ENCODE results near the gene NIT1.

NIT1 gene

DNA sequence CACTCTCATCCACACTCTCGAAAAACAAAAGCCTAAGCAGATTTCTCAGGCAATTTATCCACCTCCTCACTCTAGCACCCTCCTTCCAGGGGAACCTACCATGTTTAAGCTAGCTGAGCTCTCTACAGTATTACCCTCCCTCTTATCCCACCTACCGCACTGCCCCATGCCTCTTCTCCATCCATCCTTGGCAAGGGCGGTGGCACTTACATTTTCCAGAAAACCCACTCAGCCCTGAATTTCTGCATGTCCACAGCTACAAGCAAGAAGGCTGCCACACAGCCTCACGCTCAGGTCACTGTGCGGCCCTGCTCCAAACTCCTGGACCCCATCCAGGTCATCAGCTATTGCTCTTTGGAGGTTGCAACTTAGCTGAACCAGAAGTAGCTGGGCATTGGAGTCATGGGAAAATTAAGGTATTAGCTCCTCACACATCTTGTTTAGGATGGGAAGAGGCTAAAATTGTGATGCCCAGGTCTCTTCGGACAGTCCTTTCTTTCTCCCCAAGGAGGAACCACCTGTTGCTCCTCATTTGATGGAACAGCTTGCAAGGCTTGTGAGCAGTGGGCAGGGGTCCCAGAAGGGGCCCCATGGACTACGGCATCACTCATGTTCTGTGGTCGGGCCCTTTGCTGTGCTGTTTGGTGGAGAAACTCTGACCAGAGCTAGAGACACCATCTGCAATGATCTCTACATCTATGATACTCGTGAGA is 18.7 kb upstream of the NIT1 start:
- TF ChIP-seq, protein P1, sequence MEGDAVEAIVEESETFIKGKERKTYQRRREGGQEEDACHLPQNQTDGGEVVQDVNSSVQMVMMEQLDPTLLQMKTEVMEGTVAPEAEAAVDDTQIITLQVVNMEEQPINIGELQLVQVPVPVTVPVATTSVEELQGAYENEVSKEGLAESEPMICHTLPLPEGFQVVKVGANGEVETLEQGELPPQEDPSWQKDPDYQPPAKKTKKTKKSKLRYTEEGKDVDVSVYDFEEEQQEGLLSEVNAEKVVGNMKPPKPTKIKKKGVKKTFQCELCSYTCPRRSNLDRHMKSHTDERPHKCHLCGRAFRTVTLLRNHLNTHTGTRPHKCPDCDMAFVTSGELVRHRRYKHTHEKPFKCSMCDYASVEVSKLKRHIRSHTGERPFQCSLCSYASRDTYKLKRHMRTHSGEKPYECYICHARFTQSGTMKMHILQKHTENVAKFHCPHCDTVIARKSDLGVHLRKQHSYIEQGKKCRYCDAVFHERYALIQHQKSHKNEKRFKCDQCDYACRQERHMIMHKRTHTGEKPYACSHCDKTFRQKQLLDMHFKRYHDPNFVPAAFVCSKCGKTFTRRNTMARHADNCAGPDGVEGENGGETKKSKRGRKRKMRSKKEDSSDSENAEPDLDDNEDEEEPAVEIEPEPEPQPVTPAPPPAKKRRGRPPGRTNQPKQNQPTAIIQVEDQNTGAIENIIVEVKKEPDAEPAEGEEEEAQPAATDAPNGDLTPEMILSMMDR (conservative IDR thresholded peaks at IDR 0.05; ENCODE audit: low read depth, low read length) = no peak
- Histone ChIP-seq H3K4me1 (ENCODE audit: low read depth, poor library complexity, severe bottlenecking) (peaks cover 16% of the 10 kb centered on the region), H3K36me3 (ENCODE audit: insufficient read depth) (peaks cover 4% of the 10 kb centered on the region; the same call in 1 of the 2 replicates), H3K4me2 (peak overlapping the region; percentile 97), H3K9ac (no peak overlapping the region; the same call in 1 of the 2 replicates), H2AFZ (ENCODE audit: low read depth) (peak overlapping the region; percentile 90; the same call in 1 of the 2 replicates), H4K20me1 (ENCODE audit: insufficient read depth) (peaks cover 4% of the 10 kb centered on the region; the same call in 1 of the 2 replicates), H3K79me2 (ENCODE audit: insufficient read depth, low read depth) (peaks cover 21% of the 10 kb centered on the region; the same call in 1 of the 2 replicates), H3K4me3 (IDR thresholded peaks at IDR 0.05; ENCODE audit: insufficient read depth, low read depth, low read length) (peak overlapping the region; percentile 99), H3K27me3 (ENCODE audit: insufficient read depth, low read depth) (no peaks in the 10 kb centered on the region), H3K27ac (no peak overlapping the region)

DNA sequence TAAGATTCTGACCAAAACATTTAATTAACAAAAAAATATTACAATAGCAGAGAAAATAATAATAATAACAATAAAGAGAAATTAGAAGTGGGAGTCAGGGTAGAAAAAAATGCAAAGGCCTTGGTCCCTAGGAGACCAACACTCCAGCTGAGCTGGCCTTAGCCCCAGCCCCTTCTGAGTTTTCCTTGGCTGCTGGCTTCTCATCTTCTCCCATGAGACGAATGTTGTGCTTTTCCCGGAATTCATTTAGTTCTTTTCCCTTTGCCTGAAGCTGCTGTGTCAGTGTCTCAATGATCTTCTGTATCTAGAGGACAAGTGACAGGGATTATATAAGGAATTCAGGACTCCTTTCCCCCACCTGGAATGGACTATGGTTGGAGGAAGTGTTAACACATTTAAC is 17.3 kb upstream of the NIT1 start:
- Histone ChIP-seq H3K4me1 (ENCODE audit: low read depth, poor library complexity, severe bottlenecking) (peaks cover 21% of the 10 kb centered on the region), H2AFZ (ENCODE audit: low read depth) (no peak overlapping the region), H3K4me3 (IDR thresholded peaks at IDR 0.05; ENCODE audit: insufficient read depth, low read depth, low read length) (no peak overlapping the region), H3K79me2 (ENCODE audit: insufficient read depth, low read depth) (peaks cover 34% of the 10 kb centered on the region), H3K27me3 (ENCODE audit: insufficient read depth, low read depth) (no peaks in the 10 kb centered on the region), H3K9ac (no peak overlapping the region), H3K4me2 (no peak overlapping the region), H3K27ac (no peak overlapping the region), H4K20me1 (ENCODE audit: insufficient read depth) (peaks cover 4% of the 10 kb centered on the region; the same call in 1 of the 2 replicates), H3K36me3 (ENCODE audit: insufficient read depth) (peaks cover 4% of the 10 kb centered on the region; the same call in 1 of the 2 replicates)
- TF ChIP-seq, protein P1 (conservative IDR thresholded peaks at IDR 0.05; ENCODE audit: low read depth, low read length) = no peak

DNA sequence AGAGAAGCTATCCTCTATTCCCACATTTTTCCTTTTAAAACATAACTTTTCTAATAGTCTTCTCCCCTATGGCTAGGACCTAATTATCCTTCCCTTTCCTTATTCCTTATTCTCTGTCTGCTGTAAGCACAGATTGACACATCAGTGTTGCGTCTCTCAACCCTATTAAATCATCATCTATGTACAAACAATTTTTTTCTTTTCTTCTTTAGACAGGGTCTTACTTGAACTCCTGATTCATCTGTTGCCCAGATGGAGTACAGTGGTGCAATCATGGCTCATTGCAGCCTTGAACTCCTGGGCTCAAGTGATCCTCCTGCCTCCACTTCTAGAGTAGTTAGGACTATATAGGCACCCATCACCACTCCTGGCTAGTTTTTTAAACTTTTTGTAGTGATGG is 11.5 kb upstream of the NIT1 start:
- Histone ChIP-seq H3K36me3 (ENCODE audit: insufficient read depth) (no peaks in the 10 kb centered on the region; the same call in 1 of the 2 replicates), H3K27ac (no peak overlapping the region), H4K20me1 (ENCODE audit: insufficient read depth) (peaks cover 20% of the 10 kb centered on the region; the same call in 1 of the 2 replicates), H3K4me2 (no peak overlapping the region), H3K4me1 (ENCODE audit: low read depth, poor library complexity, severe bottlenecking) (peaks cover 5% of the 10 kb centered on the region), H2AFZ (ENCODE audit: low read depth) (no peak overlapping the region), H3K27me3 (ENCODE audit: insufficient read depth, low read depth) (no peaks in the 10 kb centered on the region), H3K79me2 (ENCODE audit: insufficient read depth, low read depth) (peaks cover 88% of the 10 kb centered on the region), H3K4me3 (IDR thresholded peaks at IDR 0.05; ENCODE audit: insufficient read depth, low read depth, low read length) (no peak overlapping the region), H3K9ac (no peak overlapping the region)
- TF ChIP-seq, protein P1 (conservative IDR thresholded peaks at IDR 0.05; ENCODE audit: low read depth, low read length) = no peak

DNA sequence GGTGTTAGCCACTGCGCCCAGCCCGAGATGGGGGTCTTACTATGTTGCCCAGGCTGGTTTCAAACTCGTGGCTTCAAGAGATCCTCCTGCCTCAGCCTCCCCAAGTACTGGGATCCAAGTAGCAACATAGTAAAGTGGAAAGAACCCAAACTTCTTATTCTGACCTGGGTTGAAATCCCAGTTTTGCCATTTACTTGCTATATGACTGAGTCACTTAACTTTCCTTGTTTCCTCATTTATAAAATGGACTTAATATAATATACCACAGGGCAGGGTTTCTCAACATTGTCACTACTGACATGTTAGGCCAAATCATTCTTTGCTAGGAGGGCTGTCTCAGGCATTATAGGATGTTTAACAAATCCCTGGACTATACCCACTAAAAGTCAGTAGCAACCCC is 6.8 kb upstream of the NIT1 start:
- Histone ChIP-seq H3K4me2 (no peak overlapping the region), H2AFZ (ENCODE audit: low read depth) (no peak overlapping the region), H3K27me3 (ENCODE audit: insufficient read depth, low read depth) (no peaks in the 10 kb centered on the region), H3K27ac (no peak overlapping the region), H3K79me2 (ENCODE audit: insufficient read depth, low read depth) (peaks cover 95% of the 10 kb centered on the region), H3K4me1 (ENCODE audit: low read depth, poor library complexity, severe bottlenecking) (peaks cover 45% of the 10 kb centered on the region), H3K4me3 (IDR thresholded peaks at IDR 0.05; ENCODE audit: insufficient read depth, low read depth, low read length) (no peak overlapping the region), H4K20me1 (ENCODE audit: insufficient read depth) (peaks cover 45% of the 10 kb centered on the region), H3K9ac (no peak overlapping the region), H3K36me3 (ENCODE audit: insufficient read depth) (no peaks in the 10 kb centered on the region; the same call in 1 of the 2 replicates)
- TF ChIP-seq, protein P1 (conservative IDR thresholded peaks at IDR 0.05; ENCODE audit: low read depth, low read length) = no peak

Measured in KMS-11 (cell line).